ENCODE results near the gene TSKU. TPM values are rescaled to one million over a fixed set of nuclear protein-coding genes. Genes with fewer than 3 reads are reported as not detected.

Gene TSKU
- total RNA-seq, 1 experiment from 2014 or later = 23.5 TPM

GRCh38 chr11:76748948-76749347 is 34.2 kb upstream of the TSKU start:
- in situ Hi-C loops (cut with HindIII; ENCODE audit: low pct_unique_long_range_greater_than_20kb, low sequenced_read_pairs) = no loop called here
- no peak for DNase-seq (ENCODE audit: low read depth, low spot score)

- in situ Hi-C loops (cut with HindIII; ENCODE audit: low pct_unique_long_range_greater_than_20kb, low sequenced_read_pairs) = no loop called here
These were observed 33.1 kb upstream of the TSKU start for GRCh38 chr11:76750067-76750466.

GRCh38 chr11:76750746-76751145 is 32.4 kb upstream of the TSKU start:
- in situ Hi-C loops (cut with HindIII; ENCODE audit: low pct_unique_long_range_greater_than_20kb, low sequenced_read_pairs) = no loop called here
- DNase-seq (ENCODE audit: low read depth, low spot score) = no peak

More at GRCh38 chr11:76750067-76750466, 33.1 kb upstream of the TSKU start:
- DNase-seq (ENCODE audit: low read depth, low spot score) = no peak

GRCh38 chr11:76752321-76753143 is 30.6 kb upstream of the TSKU start:
- in situ Hi-C loops (cut with HindIII; ENCODE audit: low pct_unique_long_range_greater_than_20kb, low sequenced_read_pairs) = no loop called here
- no peak for DNase-seq (ENCODE audit: low read depth, low spot score)

GRCh38 chr11:76753449-76753848 is 29.7 kb upstream of the TSKU start:
- no peak for DNase-seq (ENCODE audit: low read depth, low spot score)
- in situ Hi-C loops (cut with HindIII; ENCODE audit: low pct_unique_long_range_greater_than_20kb, low sequenced_read_pairs) = no loop called here

GRCh38 chr11:76753950-76754349 is 29.2 kb upstream of the TSKU start:
- in situ Hi-C loops (cut with HindIII; ENCODE audit: low pct_unique_long_range_greater_than_20kb, low sequenced_read_pairs) = no loop called here
- no peak for DNase-seq (ENCODE audit: low read depth, low spot score)

- in situ Hi-C loops (cut with HindIII; ENCODE audit: low pct_unique_long_range_greater_than_20kb, low sequenced_read_pairs) = no loop called here
- no peak for DNase-seq (ENCODE audit: low read depth, low spot score)
These were observed 26.8 kb upstream of the TSKU start for GRCh38 chr11:76756341-76756741.

GRCh38 chr11:76758311-76758710 is 24.8 kb upstream of the TSKU start:
- DNase-seq (ENCODE audit: low read depth, low spot score) = no peak
- in situ Hi-C loops (cut with HindIII; ENCODE audit: low pct_unique_long_range_greater_than_20kb, low sequenced_read_pairs) = no loop called here

- in situ Hi-C loops (cut with HindIII; ENCODE audit: low pct_unique_long_range_greater_than_20kb, low sequenced_read_pairs) = no loop called here
- DNase-seq (ENCODE audit: low read depth, low spot score) = no peak
These were observed 24.1 kb upstream of the TSKU start for GRCh38 chr11:76759092-76759491.

GRCh38 chr11:76759517-76759916 is 23.6 kb upstream of the TSKU start:
- in situ Hi-C loops (cut with HindIII; ENCODE audit: low pct_unique_long_range_greater_than_20kb, low sequenced_read_pairs) = no loop called here
- no peak for DNase-seq (ENCODE audit: low read depth, low spot score)

GRCh38 chr11:76760236-76760635 is 22.9 kb upstream of the TSKU start:
- in situ Hi-C loops (cut with HindIII; ENCODE audit: low pct_unique_long_range_greater_than_20kb, low sequenced_read_pairs) = no loop called here

GRCh38 chr11:76761718-76762355 is 21.3 kb upstream of the TSKU start:
- no peak for DNase-seq (ENCODE audit: low read depth, low spot score)
- in situ Hi-C loops (cut with HindIII; ENCODE audit: low pct_unique_long_range_greater_than_20kb, low sequenced_read_pairs) = no loop called here

More at GRCh38 chr11:76760236-76760635, 22.9 kb upstream of the TSKU start:
- no peak for DNase-seq (ENCODE audit: low read depth, low spot score)

- no peak for DNase-seq (ENCODE audit: low read depth, low spot score)
- in situ Hi-C loops (cut with HindIII; ENCODE audit: low pct_unique_long_range_greater_than_20kb, low sequenced_read_pairs) = no loop called here
These were observed 20.8 kb upstream of the TSKU start for GRCh38 chr11:76762356-76762752.

GRCh38 chr11:76762867-76763572 is 20.1 kb upstream of the TSKU start:
- no peak for DNase-seq (ENCODE audit: low read depth, low spot score)

GRCh38 chr11:76763573-76764346 is 19.4 kb upstream of the TSKU start:
- in situ Hi-C loops (cut with HindIII; ENCODE audit: low pct_unique_long_range_greater_than_20kb, low sequenced_read_pairs) = no loop called here
- DNase-seq (ENCODE audit: low read depth, low spot score) = no peak

More at GRCh38 chr11:76762867-76763572, 20.1 kb upstream of the TSKU start:
- in situ Hi-C loops (cut with HindIII; ENCODE audit: low pct_unique_long_range_greater_than_20kb, low sequenced_read_pairs) = no loop called here

- in situ Hi-C loops (cut with HindIII; ENCODE audit: low pct_unique_long_range_greater_than_20kb, low sequenced_read_pairs) = no loop called here
These were observed 18.1 kb upstream of the TSKU start for GRCh38 chr11:76764941-76765665.

GRCh38 chr11:76765863-76766350 is 17.2 kb upstream of the TSKU start:
- DNase-seq (ENCODE audit: low read depth, low spot score) = no peak

More at GRCh38 chr11:76764941-76765665, 18.1 kb upstream of the TSKU start:
- no peak for DNase-seq (ENCODE audit: low read depth, low spot score)

More at GRCh38 chr11:76765863-76766350, 17.2 kb upstream of the TSKU start:
- in situ Hi-C loops (cut with HindIII; ENCODE audit: low pct_unique_long_range_greater_than_20kb, low sequenced_read_pairs) = no loop called here
